K562 (cell line): ENCODE measurements around the gene TPBGL. TPM values are rescaled to one million over a fixed set of nuclear protein-coding genes. Genes with fewer than 3 reads are reported as not detected.
A peak's percentile ranks its signal among the peaks of the same experiment; 100 is the strongest.

Source experiments
- DLX4 ChIP-seq: fragments of 250-450 bp; sonication (Bioruptor Pico); IDR thresholded peaks from 2 replicates; pipeline ENCODE4 v1.6.1; 2021; ENCODE audit warnings: mild to moderate bottlenecking
- ESRRB ChIP-seq: fragments of 250-450 bp; sonication (Bioruptor Pico); IDR thresholded peaks from 2 replicates; pipeline ENCODE4 v1.5.0; 2020; ENCODE audit warnings: mild to moderate bottlenecking, moderate library complexity, borderline replicate concordance
- ETV5 ChIP-seq: sonication (generic); formaldehyde crosslinking; IDR thresholded peaks from 2 replicates; pipeline ENCODE4 v1.4.0; 2020; ENCODE audit warnings: low read depth, mild to moderate bottlenecking, missing genetic modification reagents
- FOSL1 ChIP-seq: fragments of 200-800 bp; sonication (Bioruptor generic); conservative IDR thresholded peaks from 2 replicates; pipeline ENCODE4 v1.6.1; 2016; ENCODE audit warnings: missing genetic modification characterization, missing compliant biosample characterization
- FOXK1 ChIP-seq: sonication (generic); formaldehyde crosslinking; IDR thresholded peaks from 2 replicates; pipeline ENCODE4 v1.8.0; 2022; ENCODE audit warnings: missing genetic modification reagents, mild to moderate bottlenecking, borderline replicate concordance
- HMG20A ChIP-seq: fragments of 450-650 bp; formaldehyde crosslinking; conservative IDR thresholded peaks from 2 replicates; pipeline ENCODE4 v1.4.0; 2020; ENCODE audit warnings: mild to moderate bottlenecking, mixed read lengths
- KDM5B ChIP-seq: fragments of 200-600 bp; sonication (generic); IDR thresholded peaks from 2 replicates; pipeline ENCODE4 v1.6.1; 2012; ENCODE audit warnings: low read depth, mild to moderate bottlenecking, moderate library complexity, low read length, control low read depth, inconsistent platforms; ENCODE audit not compliant: insufficient replicate concordance
- MAFF ChIP-seq: IDR thresholded peaks from 2 replicates; pipeline ENCODE4 v1.6.1; 2012; ENCODE audit warnings: low read length, improper control_type of control experiment
- MTA3 ChIP-seq: fragments of 450-650 bp; formaldehyde crosslinking; IDR thresholded peaks from 2 replicates; pipeline ENCODE4 v1.6.1; 2017; ENCODE audit warnings: mild to moderate bottlenecking, borderline replicate concordance
- PCBP1 ChIP-seq: fragments of 200-400 bp; formaldehyde crosslinking; IDR thresholded peaks from 2 replicates; pipeline ENCODE4 v1.6.1; 2018; ENCODE audit warnings: mild to moderate bottlenecking, low read depth, low read length; ENCODE audit not compliant: poor library complexity, severe bottlenecking
- RBBP5 ChIP-seq: fragments of 200-600 bp; sonication (generic); IDR thresholded peaks from 2 replicates; pipeline ENCODE4 v1.6.1; 2012; ENCODE audit warnings: borderline replicate concordance, mild to moderate bottlenecking, low read length, control low read depth, inconsistent platforms; ENCODE audit not compliant: insufficient read depth, poor library complexity, severe bottlenecking
- SPI1 ChIP-seq: IDR thresholded peaks from 2 replicates; pipeline ENCODE4 v1.6.1; 2011; ENCODE audit warnings: low read depth, low read length, control low read depth, borderline replicate concordance
- STAG1 ChIP-seq: sonication (generic); formaldehyde crosslinking; IDR thresholded peaks from 2 replicates; pipeline ENCODE4 v1.5.0; 2020; ENCODE audit warnings: missing genetic modification reagents, borderline replicate concordance
- STAT6 ChIP-seq: sonication (generic); formaldehyde crosslinking; IDR thresholded peaks from 2 replicates; pipeline ENCODE4 v1.8.1; 2023; ENCODE audit warnings: mild to moderate bottlenecking, missing genetic modification reagents
- TCF7 ChIP-seq: sonication (generic); IDR thresholded peaks from 2 replicates; pipeline ENCODE4 v1.6.1; 2016; ENCODE audit warnings: antibody characterized with exemption, borderline replicate concordance
- ZNF197 ChIP-seq: fragments of 200-800 bp; sonication (Bioruptor generic); IDR thresholded peaks from 2 replicates; pipeline ENCODE4 v1.6.1; 2016; ENCODE audit warnings: low read depth, missing genetic modification characterization, missing compliant biosample characterization
- polyA plus RNA-seq, 8 experiments: library from polyadenylated mRNA; depleted of rRNA in 4 of 8; stranded (reverse) in 5 of 8; unstranded in 3 of 8; fragments of >200 nt; fragmentation: Nextera tagmentation in 2 of 8; fragmentation: Illumina TruSeq in 1 of 8; extraction: Ambion mirVana in 2 of 8; extraction: Trizol in 1 of 8; gene quantifications; 2 replicates each; pipeline versions ENCODE4 v1.2.1 to v1.2.3, GENCODE V29; 2011 to 2014; ENCODE audit warnings: inconsistent platforms in 1 of 8, missing spikeins in 1 of 8
- total RNA-seq, 7 experiments: library from RNA; depleted of rRNA in 6 of 7; stranded (reverse); fragments of >200 nt in 6 of 7; fragmentation: Illumina TruSeq in 2 of 7; extraction: Trizol in 2 of 7; gene quantifications; 2 replicates each; pipeline versions ENCODE4 v1.2.1 to v1.2.3, GENCODE V29; 2011 to 2021; ENCODE audit warnings: low replicate concordance in 1 of 7
- TF ChIP-seq, protein P1 (sequence below): fragments of 450-650 bp; IDR thresholded peaks from 2 replicates; pipeline ENCODE4 v1.6.1; 2014; ENCODE audit warnings: low read depth, mild to moderate bottlenecking, moderate library complexity, borderline replicate concordance
- TF ChIP-seq, protein P2 (sequence below), 2 experiments: IDR thresholded peaks in 1 of 2; conservative IDR thresholded peaks in 1 of 2; 2 replicates each; pipeline ENCODE4 v1.6.1; 2016; ENCODE audit warnings: low read depth in 2 of 2, mild to moderate bottlenecking in 1 of 2, missing compliant biosample characterization in 1 of 2, missing genetic modification characterization in 1 of 2, moderate library complexity in 1 of 2

TPBGL gene
- total and polyA plus RNA-seq, 9 of the 15 experiments (the other 6 are each of a cell fraction or from before 2014, with no cell fraction given) = 0.04 to 0.11 (median 0.06) TPM; not detected in 6

- TF ChIP-seq, protein P1, sequence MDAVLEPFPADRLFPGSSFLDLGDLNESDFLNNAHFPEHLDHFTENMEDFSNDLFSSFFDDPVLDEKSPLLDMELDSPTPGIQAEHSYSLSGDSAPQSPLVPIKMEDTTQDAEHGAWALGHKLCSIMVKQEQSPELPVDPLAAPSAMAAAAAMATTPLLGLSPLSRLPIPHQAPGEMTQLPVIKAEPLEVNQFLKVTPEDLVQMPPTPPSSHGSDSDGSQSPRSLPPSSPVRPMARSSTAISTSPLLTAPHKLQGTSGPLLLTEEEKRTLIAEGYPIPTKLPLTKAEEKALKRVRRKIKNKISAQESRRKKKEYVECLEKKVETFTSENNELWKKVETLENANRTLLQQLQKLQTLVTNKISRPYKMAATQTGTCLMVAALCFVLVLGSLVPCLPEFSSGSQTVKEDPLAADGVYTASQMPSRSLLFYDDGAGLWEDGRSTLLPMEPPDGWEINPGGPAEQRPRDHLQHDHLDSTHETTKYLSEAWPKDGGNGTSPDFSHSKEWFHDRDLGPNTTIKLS = no peak
- TF ChIP-seq FOSL1 (tag) = peak; percentile 45; the same call in 1 of the 2 replicates
- no peak for TF ChIP-seq RBBP5
- TF ChIP-seq SPI1 = no peak
- TF ChIP-seq ESRRB = no peak
- TF ChIP-seq HMG20A (CRISPR knock-in tag) = no peak
- no peak for TF ChIP-seq MAFF
- TF ChIP-seq STAT6 (CRISPR knock-in tag) = no peak
- no peak for TF ChIP-seq TCF7
- TF ChIP-seq ZNF197 (CRISPR knock-in tag) = no peak
- TF ChIP-seq MTA3 = 0 out of 2 replicates have a peak, but pooled peaks have one; percentile 30
- TF ChIP-seq FOXK1 (CRISPR knock-in tag) = no peak
- TF ChIP-seq, protein P2, sequence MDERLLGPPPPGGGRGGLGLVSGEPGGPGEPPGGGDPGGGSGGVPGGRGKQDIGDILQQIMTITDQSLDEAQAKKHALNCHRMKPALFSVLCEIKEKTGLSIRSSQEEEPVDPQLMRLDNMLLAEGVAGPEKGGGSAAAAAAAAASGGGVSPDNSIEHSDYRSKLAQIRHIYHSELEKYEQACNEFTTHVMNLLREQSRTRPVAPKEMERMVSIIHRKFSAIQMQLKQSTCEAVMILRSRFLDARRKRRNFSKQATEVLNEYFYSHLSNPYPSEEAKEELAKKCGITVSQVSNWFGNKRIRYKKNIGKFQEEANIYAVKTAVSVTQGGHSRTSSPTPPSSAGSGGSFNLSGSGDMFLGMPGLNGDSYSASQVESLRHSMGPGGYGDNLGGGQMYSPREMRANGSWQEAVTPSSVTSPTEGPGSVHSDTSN (CRISPR knock-in tag; IDR thresholded peaks at IDR 0.05; ENCODE audit: low read depth) = no peak
- TF ChIP-seq, protein P2 (tag; conservative IDR thresholded peaks at IDR 0.05; ENCODE audit: low read depth) = no peak
- TF ChIP-seq STAG1 (CRISPR knock-in tag) = peak; percentile 76
- TF ChIP-seq KDM5B = no peak
- TF ChIP-seq ETV5 = peak; percentile 42; the same call in 1 of the 2 replicates
- no peak for TF ChIP-seq PCBP1
- TF ChIP-seq DLX4 (CRISPR knock-in tag) = no peak
Observed at GRCh38 chr11:75204685-75205563, 35.6 kb upstream of the TPBGL start (continued).
